NCI-H82 (cell line): ENCODE results near the gene MCRIP1.

ENCODE experiments used
- DNase-seq: peaks from one replicate; lab custom pipeline; 2025; lab: John Stamatoyannopoulos, UW

Gene MCRIP1

GRCh38 chr17:81860756-81861568 is 27.9 kb upstream of the MCRIP1 start:
- peak; percentile 100 for DNase-seq

- DNase-seq: no peak
Measured at GRCh38 chr17:81859906-81860755, 27.0 kb upstream of the MCRIP1 start, which contains the start of gene P4HB. Gene P4HB (minus strand): TSS chr17:81860535. CDS start chr17:81860471, 64 bp downstream.

- peak; percentile 37 for DNase-seq
Measured at GRCh38 chr17:81858967-81859905, 26.1 kb upstream of the MCRIP1 start.

GRCh38 chr17:81858170-81858966 is 25.3 kb upstream of the MCRIP1 start:
- DNase-seq: no peak

GRCh38 chr17:81854974-81855774 is 22.1 kb upstream of the MCRIP1 start:
- DNase-seq: no peak

GRCh38 chr17:81852237-81852636 is 19.1 kb upstream of the MCRIP1 start:
- no peak for DNase-seq

GRCh38 chr17:81851423-81851822 is 18.3 kb upstream of the MCRIP1 start:
- no peak for DNase-seq

GRCh38 chr17:81849457-81849856 is 16.4 kb upstream of the MCRIP1 start:
- DNase-seq: no peak

GRCh38 chr17:81846743-81847689 is 13.9 kb upstream of the MCRIP1 start:
- no peak for DNase-seq

- no peak for DNase-seq
Measured at GRCh38 chr17:81845881-81846742, 13.0 kb upstream of the MCRIP1 start.

GRCh38 chr17:81845361-81845760 is 12.3 kb upstream of the MCRIP1 start:
- DNase-seq: no peak

GRCh38 chr17:81844887-81845286 is 11.8 kb upstream of the MCRIP1 start:
- no peak for DNase-seq

GRCh38 chr17:81844327-81844851 is 11.3 kb upstream of the MCRIP1 start:
- DNase-seq: no peak

- DNase-seq: no peak
Measured at GRCh38 chr17:81843713-81844326, 10.7 kb upstream of the MCRIP1 start.

GRCh38 chr17:81842725-81843504 is 9.8 kb upstream of the MCRIP1 start:
- no peak for DNase-seq

- no peak for DNase-seq
Measured at GRCh38 chr17:81842378-81842724, 9.3 kb upstream of the MCRIP1 start.

GRCh38 chr17:81841866-81842265 is 8.8 kb upstream of the MCRIP1 start:
- DNase-seq: no peak
